NCI-H2107 treated with DMSO at 0.1 percent for 48 hours (cell line): ENCODE measurements around the gene EXOG.

Experiments used
- DNase-seq: peaks from one replicate; lab custom pipeline; 2025; ENCODE audit not compliant: unreplicated experiment; lab: John Stamatoyannopoulos, UW

EXOG gene

DNA sequence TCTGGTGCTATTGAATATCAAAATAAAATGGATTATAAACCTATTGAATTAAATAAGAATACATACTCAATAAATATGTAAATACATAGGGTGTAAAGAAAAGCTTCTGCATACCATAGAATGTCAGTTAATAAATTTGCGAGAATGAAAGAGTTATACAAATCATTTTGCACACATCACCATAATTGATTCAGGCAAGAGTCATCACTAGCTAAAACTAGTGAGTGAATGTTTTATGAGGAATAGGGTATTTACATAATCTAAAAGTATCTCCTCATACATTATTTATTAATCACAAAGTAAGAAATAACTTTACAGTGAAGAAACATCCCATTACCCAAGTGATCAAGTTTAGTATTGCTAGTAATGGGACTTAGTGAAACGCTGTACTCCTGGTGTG lies 13.6 kb downstream of the EXOG start:
- DNase-seq, result no peak

DNA sequence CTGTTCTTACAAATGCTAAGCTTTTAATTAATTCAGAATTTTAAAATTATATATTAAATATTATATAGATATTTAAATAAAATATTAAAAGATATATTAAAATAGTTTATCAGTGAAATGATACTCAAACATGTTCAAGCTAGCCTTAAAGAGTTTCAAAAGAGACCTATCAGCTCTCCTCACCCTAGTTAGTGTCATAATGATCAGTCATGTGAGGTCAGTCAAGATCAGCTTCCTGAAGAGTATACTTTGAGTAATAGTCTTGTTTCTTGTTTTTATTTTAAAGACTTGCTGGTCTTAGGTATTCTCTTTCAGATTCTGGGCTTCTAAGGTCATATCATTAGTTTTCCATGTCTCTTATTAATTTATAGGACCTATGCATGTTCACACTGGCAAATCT lies 14.5 kb downstream of the EXOG start:
- DNase-seq, result no peak

GRCh38 chr3:38511546-38511945 lies 15.4 kb downstream of the EXOG start:
- DNase-seq, result no peak

DNA sequence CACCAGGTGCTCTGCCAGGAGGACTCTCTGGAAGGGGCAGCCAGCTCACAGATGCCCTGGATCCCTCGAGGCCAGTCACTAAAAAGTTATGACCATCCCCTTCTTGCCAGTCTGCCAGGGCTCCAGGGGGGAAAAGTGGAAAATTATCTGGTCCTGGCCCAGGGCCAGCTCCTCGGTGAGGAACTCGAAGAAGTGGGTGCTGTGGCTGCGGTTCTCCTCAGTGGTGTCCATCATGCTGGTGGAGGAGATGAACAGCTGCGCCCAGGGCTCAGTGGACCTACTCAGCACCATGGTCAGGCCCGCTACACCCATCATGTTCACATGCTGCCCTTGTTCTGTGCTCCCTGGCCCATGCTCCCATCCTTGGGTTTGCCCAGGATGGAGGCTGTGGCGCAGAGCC lies 19.2 kb downstream of the EXOG start:
- DNase-seq, result no peak

DNA sequence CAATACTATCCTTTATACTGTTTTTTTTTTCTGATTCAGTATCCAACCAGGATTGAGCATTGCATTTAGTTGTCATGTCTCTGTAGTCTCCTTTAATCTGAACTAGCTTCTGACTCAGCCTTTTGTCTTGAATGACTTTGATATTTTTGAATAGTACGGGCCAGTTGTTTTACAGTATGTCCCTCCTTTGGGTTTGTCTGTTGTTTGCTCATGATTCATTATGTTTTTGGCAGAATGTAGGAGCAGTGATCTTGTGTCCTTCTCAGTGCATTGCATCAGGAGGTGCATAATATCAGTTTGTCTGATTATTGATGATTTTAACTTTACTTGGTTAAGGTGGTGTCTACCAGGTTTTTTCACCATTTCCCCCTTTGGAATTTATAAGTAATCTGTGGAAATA lies 20.5 kb downstream of the EXOG start:
- no peak for DNase-seq

GRCh38 chr3:38519000-38519399 lies 22.9 kb downstream of the EXOG start:
- DNase-seq, result no peak

DNA sequence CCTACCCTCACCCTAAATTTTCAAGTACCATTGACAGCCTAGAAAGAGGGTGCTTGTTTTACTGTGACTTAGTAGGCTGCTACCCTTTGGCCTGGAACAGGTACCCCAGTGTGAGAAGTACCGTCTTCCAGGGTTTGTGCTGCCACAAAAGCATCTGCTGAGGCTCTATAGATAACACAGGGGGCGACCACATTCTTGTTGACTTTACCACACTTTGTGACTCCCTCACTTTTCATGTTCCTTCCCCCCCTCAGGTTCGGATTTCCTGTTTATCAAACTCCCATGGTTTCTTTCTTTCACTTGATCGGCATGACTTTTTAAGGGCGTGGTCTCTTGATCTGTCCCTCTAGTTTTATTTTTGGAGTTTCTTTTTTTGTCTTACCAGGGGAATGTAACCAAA lies 23.5 kb downstream of the EXOG start:
- no peak for DNase-seq

GRCh38 chr3:38521391-38521987 lies 25.3 kb downstream of the EXOG start:
- peak; percentile 41 for DNase-seq

DNA sequence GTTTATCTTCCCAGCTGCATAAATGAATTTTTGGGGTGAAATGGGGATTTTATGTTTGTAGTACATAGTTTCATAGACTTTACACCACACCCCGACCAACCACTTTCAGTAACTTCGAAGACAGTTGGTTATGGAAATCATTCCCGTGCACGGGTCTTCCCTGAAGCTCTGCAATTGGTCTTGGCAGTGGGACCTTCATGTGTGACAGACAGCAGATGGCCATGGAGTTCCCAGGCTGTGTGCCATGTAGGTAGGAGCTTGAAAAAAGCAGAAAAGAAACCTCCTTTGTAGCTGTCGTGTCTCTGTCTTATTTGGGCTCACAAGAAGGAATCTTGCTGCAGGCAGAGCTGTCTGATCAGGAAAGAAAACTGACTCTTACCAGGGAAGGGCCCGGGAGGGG lies 25.9 kb downstream of the EXOG start:
- no peak for DNase-seq

DNA sequence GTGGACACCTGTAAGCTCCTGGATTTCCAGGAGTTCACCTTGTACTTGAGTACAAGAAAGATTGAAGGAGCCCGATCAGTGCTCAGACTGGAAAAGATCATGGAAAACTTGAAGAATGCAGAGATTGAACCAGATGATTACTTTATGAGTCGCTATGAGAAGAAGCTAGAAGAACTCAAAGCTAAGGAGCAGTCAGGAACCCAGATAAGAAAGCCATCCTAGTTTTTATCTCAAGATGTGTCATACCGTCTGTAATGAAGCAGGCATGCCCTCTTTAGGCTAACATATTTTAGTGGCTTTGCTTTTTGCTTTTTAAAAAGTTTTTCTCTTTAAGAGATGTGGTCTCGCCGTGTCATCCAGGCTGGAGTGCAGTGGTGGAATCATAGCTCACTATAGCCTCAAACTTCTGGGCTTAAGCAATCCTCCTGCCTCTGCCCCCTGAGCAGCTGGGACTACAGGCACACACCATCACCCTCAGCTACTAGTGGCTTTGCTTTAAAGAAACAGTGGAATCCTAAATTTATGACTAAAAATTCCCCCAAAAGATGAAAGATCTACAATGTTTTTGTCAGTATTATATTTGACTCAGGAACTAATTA lies 28.1 kb downstream of the EXOG start:
- no peak for DNase-seq

DNA sequence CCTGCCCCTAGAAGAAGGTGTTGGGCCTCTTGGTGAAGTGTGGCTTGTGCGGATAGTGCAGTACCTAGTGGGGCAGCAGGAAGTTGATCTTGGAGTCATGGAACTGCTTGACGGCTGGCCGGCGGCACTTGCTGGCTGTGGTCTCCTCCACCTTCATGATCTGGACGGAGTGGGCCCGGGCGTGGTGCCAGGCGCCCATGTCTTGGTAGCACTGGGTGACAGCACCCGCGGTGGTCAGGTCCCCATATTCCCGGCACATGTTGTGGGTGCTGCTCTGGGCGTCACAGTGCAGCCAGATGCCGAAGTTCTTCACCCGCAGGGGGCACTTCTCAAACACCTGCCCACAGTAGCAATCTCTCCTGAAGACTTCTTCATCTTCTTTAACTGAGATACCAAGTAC lies 30.7 kb downstream of the EXOG start:
- no peak for DNase-seq

DNA sequence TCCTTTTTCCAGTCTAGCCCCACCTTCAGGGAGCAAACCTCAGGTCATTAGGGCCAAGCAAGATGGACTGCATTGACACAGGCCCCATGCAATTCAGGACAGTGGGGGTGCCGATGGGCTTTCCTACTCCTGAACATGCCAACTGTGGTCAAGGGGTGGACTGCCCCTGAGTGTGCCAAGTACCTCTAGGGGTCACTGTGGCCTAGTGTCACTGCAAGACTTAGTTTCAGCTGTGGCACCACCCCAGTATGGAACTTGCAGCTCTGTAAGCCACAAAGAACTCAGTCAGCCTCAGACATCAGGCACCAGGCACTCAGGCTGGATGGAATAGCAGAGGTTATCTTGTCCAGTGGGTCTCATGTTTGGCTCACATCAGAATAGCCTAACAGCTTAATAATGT lies 32.3 kb downstream of the EXOG start:
- no peak for DNase-seq

DNA sequence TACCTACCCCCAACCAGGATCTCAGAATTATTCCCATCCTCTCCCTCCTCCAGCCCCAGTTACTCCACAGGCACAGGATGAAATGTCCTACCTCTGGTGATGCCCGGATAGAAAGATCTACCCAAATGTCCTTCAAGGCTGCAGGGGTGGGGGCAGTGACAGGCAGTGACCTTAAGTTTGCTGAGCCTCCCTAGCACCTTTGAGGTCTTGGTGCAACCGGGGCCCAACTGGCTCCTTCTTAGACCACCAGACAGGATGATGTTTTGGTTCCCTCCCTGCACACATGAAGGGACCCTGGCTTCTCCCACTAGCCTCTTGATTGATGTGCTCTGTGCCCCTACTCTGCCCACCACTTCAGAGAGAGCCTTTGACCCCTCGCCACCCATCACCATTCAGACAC lies 36.4 kb downstream of the EXOG start:
- DNase-seq, result no peak

DNA sequence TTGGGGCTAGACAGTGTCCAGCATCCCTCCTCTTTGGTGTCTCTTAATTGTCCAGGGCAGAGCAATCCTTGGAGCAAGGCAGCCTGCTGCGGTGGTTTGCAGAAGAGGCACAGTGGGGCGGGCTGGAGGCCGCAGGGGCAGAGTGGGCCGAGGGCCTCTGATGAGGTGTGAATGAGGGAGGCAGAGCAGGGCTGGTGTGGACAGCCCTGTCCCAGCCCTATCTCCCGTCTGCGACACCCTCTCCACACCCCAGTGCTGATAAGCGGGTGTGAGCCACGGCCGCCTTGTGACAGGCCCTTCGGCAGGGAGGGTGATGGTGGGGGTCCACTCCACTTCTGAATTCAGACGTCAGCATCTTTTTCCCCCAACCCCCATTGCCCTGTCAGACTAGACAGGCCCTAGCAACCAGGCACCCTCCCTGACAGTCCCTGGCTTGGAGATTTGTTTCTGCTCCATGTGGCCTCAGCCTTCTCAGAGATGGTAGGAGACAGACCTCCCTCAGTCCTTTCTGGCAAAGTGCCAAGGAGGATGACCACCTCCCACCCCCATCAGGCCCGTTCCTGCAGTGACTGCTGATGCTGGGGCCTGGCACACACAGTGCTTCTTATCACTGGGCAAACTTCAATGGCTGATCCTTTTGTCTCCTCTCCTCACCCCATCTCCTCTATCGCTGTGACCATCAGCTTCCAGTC lies 37.3 kb downstream of the EXOG start:
- no peak for DNase-seq

GRCh38 chr3:38534180-38534579 lies 38.0 kb downstream of the EXOG start:
- no peak for DNase-seq

GRCh38 chr3:38534604-38535003 lies 38.5 kb downstream of the EXOG start:
- DNase-seq, result no peak

GRCh38 chr3:38536671-38537070 lies 40.5 kb downstream of the EXOG start:
- DNase-seq, result no peak

GRCh38 chr3:38538773-38539353 lies 42.7 kb downstream of the EXOG start:
- no peak for DNase-seq

GRCh38 chr3:38541806-38542205 lies 45.7 kb downstream of the EXOG start:
- peak; percentile 2 for DNase-seq

- no peak for DNase-seq
Observed at GRCh38 chr3:38542401-38543298, 46.5 kb downstream of the EXOG start.

GRCh38 chr3:38543586-38543985 lies 47.4 kb downstream of the EXOG start:
- no peak for DNase-seq
